ENCODE measurements around the gene ZNRF2.

The ZNRF2 gene

DNA sequence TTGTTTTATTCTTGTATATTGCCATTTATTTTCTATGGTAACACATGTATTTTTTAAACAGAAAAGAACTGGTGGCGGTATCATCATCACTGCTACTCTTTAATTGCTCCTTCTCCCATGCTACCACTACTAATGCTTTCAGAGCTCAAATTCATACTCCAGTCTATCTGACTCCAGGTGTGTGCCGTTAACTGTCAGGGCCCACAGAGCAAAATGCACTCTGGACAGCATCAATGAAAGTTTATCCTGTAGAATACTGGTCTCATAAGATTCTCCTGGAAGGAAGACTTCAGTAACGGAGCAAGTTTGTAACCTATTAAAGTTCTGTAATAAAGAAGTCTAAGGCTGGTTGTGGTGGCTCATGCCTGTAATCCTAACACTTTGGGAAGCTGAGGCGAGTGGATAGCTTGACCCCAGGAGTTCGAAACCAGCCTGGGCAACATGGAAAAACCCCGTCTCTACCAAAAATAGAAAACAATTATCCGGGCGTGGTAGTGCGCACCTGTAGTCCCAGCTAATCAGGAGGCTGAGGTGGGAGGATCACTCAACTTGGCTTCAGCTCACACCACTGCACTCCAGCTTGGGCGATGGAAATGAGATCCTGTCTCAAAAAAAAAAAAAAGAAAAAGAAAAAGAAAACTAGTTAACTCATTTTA, 18.4 kb downstream of the ZNRF2 start:
- TF ChIP-seq, protein P1, sequence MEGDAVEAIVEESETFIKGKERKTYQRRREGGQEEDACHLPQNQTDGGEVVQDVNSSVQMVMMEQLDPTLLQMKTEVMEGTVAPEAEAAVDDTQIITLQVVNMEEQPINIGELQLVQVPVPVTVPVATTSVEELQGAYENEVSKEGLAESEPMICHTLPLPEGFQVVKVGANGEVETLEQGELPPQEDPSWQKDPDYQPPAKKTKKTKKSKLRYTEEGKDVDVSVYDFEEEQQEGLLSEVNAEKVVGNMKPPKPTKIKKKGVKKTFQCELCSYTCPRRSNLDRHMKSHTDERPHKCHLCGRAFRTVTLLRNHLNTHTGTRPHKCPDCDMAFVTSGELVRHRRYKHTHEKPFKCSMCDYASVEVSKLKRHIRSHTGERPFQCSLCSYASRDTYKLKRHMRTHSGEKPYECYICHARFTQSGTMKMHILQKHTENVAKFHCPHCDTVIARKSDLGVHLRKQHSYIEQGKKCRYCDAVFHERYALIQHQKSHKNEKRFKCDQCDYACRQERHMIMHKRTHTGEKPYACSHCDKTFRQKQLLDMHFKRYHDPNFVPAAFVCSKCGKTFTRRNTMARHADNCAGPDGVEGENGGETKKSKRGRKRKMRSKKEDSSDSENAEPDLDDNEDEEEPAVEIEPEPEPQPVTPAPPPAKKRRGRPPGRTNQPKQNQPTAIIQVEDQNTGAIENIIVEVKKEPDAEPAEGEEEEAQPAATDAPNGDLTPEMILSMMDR (IDR thresholded peaks at IDR 0.05; ENCODE audit: insufficient read depth, low read depth, low read length, missing control alignments) = no peak
- no peak for DNase-seq (ENCODE audit: low read depth)
- no peak overlapping the region for H3K4me3 ChIP-seq (ENCODE audit: low read depth, low read length)

DNA sequence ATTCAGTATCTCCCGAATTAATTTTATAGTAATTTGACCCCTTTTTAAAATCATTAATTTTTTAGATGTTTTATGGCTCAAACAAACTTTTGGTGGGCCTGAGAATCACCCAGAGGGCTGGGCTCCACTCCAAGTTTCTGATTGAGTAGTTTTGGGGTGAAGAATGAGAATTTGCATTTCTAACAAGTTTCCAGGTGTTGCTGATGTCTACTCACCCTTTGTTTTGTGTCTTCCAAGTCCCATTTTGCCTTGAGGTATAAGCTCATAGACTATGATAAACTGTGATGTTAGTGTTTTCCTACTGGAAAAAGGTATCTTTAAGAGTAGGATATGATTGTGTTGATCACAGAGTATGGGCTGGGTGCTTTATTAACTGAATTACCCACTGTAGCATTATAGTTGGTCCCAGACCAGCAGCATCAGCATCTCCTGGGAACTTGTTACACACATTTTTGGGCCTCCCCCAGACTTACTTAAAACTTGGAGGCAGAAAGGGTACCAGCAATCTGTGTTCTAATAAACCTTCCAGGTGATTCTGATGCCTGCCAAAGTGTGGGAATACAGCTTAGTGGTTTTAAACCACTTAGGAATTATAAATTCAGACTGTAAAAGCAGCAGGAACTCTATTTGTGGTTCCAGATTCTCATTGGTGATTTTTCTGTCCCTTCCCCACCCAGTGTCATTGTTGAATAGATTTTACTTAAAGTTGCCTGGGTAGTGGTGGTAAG, 19.1 kb downstream of the ZNRF2 start:
- TF ChIP-seq, protein P1 (IDR thresholded peaks at IDR 0.05; ENCODE audit: insufficient read depth, low read depth, low read length, missing control alignments) = no peak
- H3K4me3 ChIP-seq (ENCODE audit: low read depth, low read length) = no peak overlapping the region
- DNase-seq (ENCODE audit: low read depth) = peak; percentile 51

DNA sequence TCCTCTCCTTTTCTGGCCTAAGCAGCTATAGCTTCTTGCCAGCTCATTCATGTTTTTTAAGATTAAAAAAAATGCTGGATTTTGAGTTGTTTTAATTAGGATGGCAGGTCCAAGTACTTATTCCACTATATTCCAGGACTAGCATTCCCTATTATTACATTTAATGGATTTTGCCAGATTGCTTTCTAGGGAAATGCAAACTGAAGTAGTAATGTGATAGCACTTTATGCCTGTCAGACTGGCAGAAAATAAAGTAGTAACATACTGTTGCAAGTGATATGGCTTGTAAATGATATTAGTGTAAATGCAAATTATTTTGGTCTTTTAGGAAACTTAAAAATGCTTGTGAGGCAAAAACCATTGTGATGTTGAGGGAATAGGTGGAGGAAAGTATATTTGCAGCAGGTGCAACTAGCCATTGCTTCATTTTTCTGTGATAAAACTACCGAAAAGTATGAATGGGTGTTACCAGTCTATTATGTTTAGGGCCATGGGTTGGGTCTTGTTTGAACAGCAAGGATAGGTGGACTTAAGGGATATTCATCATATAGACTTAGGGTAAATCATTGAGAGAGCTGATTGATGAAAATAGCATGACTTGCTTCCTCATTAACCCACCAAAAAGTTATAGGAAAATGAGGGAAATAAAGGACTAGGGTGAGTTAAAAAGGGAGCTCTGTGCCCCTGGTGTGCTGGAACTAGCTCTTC, 19.9 kb downstream of the ZNRF2 start:
- no peak overlapping the region for H3K4me3 ChIP-seq (ENCODE audit: low read depth, low read length)
- TF ChIP-seq, protein P1 (IDR thresholded peaks at IDR 0.05; ENCODE audit: insufficient read depth, low read depth, low read length, missing control alignments) = no peak
- no peak for DNase-seq (ENCODE audit: low read depth)

DNA sequence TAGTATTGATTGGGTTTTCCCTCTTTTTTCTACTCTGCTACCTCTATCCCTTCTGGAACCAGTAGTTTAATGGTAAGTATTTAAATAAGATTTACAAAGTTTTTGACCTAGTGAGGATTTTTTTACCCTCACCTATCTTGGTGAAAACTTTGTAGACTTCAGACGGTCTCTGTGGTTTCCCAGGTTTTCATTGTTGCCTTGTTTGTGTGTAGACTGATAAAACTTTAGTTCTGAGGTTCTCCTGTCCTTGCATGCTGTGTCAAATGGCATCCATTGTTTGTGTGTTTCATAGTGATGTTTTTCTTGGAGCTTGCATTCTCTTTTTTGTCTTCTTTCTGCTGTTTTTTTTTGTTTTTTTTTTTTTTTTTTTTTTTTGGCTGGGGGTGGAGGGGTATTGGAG, 22.6 kb downstream of the ZNRF2 start:
- no peak for DNase-seq (ENCODE audit: low read depth)
- no peak overlapping the region for H3K4me3 ChIP-seq (ENCODE audit: low read depth, low read length)
- TF ChIP-seq, protein P1 (IDR thresholded peaks at IDR 0.05; ENCODE audit: insufficient read depth, low read depth, low read length, missing control alignments) = no peak

DNA sequence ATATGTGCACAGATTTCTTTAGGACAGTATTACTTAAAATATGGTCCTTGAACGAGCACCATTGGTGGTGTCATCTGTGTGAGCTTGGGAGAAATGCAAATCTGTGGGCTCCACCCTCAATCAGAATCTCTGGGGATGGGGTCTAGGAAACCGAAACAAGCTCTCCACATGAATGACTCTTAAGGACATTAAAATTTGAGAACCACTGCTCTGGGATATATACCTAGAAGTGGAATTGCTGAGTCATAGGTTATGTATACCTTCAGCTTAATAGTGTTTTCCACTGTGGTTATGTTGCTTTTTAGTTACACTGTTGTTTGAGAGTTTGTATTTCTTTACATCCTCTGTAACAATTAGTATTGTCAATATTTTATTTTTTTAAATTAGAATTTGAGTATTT, 24.0 kb downstream of the ZNRF2 start:
- H3K4me3 ChIP-seq (ENCODE audit: low read depth, low read length) = no peak overlapping the region
- DNase-seq (ENCODE audit: low read depth) = peak; percentile 26

DNA sequence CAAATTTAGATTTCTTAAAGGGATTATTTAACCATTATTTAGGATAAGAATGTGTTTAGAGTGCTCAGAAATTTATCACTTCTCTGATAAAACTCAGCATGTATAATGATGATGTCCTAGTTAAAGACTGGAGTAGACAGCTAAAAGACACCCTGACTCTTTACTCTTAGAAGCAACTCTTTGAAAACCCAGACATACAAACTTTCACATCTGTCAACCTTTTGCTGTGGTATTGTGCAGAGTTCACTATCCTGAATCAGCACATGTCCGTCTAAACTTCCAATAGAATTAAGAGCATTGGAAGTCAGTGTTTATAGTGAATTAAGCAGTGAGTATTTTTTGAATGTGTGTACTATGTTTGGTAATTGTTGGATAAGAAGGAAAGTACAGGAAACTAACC, 24.9 kb downstream of the ZNRF2 start:
- TF ChIP-seq, protein P1 (IDR thresholded peaks at IDR 0.05; ENCODE audit: insufficient read depth, low read depth, low read length, missing control alignments) = no peak
- DNase-seq (ENCODE audit: low read depth) = no peak
- no peak overlapping the region for H3K4me3 ChIP-seq (ENCODE audit: low read depth, low read length)

More for the DNA sequence above, 24.0 kb downstream of the ZNRF2 start:
- TF ChIP-seq, protein P1 (IDR thresholded peaks at IDR 0.05; ENCODE audit: insufficient read depth, low read depth, low read length, missing control alignments) = no peak

Measured in GM12865 (cell line).